D721Med (cell line): Measurements from ENCODE around the gene LDAH.

ENCODE experiments used
- DNase-seq: peaks from one replicate; pipeline ENCODE4 v3.0.0; 2011; ENCODE audit warnings: low spot score; ENCODE audit not compliant: insufficient read length
- FAIRE-seq: peaks from 2 replicates; lab custom pipeline; 2011; peaks lifted over from hg19 to GRCh38; lab: Jason Lieb, UNC
- CTCF ChIP-seq: IDR thresholded peaks from 2 replicates; pipeline ENCODE4 v1.5.1; 2012; ENCODE audit warnings: mild to moderate bottlenecking, control low read depth; ENCODE audit not compliant: insufficient read depth; ENCODE audit errors: missing control alignments

The LDAH gene

GRCh38 chr2:20664071-20664390 lies 158.9 kb downstream of the LDAH start:
- FAIRE-seq = no peak
- DNase-seq = no peak
- TF ChIP-seq CTCF = no peak

GRCh38 chr2:20663196-20664070 lies 159.5 kb downstream of the LDAH start:
- DNase-seq (no peak), FAIRE-seq (no peak)
- no peak for TF ChIP-seq CTCF

GRCh38 chr2:20662308-20662937 lies 160.5 kb downstream of the LDAH start:
- no peak for DNase-seq
- TF ChIP-seq CTCF = no peak
- no peak for FAIRE-seq

- FAIRE-seq = peak; percentile 6
- peak; percentile 95 for TF ChIP-seq CTCF
These were observed 161.2 kb downstream of the LDAH start for GRCh38 chr2:20661421-20662307.

GRCh38 chr2:20660506-20661420 lies 162.1 kb downstream of the LDAH start:
- DNase-seq (no peak), FAIRE-seq (no peak)
- TF ChIP-seq CTCF = no peak

More at GRCh38 chr2:20661421-20662307, 161.2 kb downstream of the LDAH start:
- DNase-seq = peak; percentile 83

- FAIRE-seq = no peak
- TF ChIP-seq CTCF = no peak
These were observed 165.2 kb downstream of the LDAH start for GRCh38 chr2:20657522-20658235.

More at GRCh38 chr2:20657522-20658235, 165.2 kb downstream of the LDAH start:
- DNase-seq = no peak
